Stimulated activated CD4-positive, alpha-beta T cell treated with anti-CD3 and anti-CD28 coated beads, Interleukin-12 subunit alpha, Interleukin-12 subunit beta, amount 100 ng/mL, for 24 hours (primary cell): ENCODE measurements around the gene TEKT1.
"Not testable (repeated sequence)": the region's sequence is repeated elsewhere in the genome, so short reads cannot be mapped to it uniquely, and the experiment has no call there.

Experiments
- DNase-seq, 2 experiments: peaks; one replicate each; pipeline ENCODE4 v3.0.0-alpha.2; 2020; ENCODE audit warnings: low read depth in 2 of 2

Gene TEKT1

DNA sequence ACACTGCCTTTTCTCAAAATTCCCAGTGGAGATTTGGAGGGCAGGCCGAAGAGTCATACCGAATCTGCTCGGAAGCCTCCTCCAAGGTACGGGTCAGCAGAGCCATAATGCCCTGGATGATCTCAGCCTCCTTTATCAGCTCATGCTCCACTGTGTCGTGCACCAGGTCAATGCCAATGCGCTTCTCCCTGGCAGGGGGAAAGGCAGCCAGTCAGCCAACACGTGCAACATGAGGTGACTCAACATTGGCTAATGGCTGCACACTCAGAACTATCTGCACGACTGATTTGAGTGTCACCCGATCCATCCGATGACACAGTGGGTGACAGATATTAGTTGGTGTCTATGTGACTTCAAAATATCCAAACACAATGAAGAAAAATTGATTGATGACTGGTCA is 15.8 kb downstream of the TEKT1 start:
- DNase-seq = no peak

DNA sequence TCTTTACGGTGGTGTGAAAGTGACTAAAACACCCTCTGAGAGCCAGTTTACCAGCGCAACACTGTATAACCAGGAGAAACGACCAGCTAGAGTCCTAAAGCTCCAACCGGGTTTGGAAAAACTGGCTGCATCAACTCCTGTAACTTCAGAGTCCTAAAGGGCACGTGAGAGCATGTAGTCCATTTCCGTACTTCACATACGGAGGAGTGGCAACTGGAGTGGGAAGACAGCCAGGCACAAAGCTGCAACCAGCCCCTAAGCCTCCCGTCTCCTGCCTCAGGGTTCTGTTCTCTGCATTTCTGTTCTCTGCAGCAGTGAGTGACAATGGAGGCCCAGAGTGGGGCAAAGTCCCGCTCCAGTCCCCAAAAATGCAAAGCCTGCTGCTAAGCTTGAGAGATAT is 19.2 kb downstream of the TEKT1 start:
- no peak for DNase-seq

DNA sequence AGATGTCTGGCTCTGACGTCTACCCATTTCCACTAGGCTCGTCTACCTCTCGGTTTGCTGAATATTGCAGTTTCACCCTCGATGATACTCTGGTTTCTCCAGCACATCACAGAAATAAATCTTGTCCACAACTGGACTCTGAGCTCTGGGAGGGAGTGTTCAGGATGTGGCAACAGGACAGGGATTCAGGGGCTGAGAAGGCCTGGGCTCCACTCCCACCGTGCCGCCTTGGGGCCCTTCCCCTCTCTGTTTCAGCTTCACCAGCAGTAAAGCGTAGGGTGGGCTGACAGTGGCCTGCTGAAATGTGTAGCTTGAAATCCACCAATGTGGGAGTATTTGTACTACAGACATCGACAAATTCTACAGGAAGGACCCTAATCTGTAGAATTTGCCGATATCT is 20.0 kb downstream of the TEKT1 start:
- no peak for DNase-seq

- DNase-seq = peak in 1 of 2 experiments; percentile 17
Measured at GRCh38 chr17:6800422-6801027, 31.0 kb downstream of the TEKT1 start.

GRCh38 chr17:6799738-6800137 is 31.8 kb downstream of the TEKT1 start:
- no peak for DNase-seq

DNA sequence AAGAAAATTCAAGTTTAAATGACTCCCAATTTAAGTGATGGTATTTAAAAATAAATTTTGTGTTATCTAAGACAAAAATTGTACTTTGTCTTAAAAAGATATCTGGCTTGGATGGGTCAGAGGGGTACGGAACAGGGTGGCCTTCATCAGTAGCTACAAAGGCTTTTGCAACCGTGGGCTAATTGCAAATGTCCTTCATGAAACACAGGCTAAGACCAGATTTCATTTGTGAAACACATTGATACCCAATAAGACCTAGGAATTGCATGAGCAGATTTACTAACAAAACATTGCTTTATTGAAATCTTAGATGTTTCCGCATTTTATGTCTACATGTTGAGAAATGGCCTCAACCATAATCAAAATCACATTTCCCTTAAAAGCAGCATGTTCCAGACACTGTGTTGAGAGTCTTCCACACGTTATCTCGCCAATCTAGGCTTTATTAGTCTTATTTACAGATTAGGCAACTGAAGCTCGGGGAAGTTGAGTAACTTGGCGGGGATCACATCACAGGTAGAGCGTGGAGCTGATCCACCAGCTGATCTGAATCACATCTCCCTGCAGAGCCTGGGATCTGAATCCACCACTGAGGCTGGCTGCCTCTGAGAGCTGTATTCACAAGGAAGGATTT is 33.7 kb downstream of the TEKT1 start:
- no peak for DNase-seq

- DNase-seq = no peak
Measured at GRCh38 chr17:6796887-6797490, 34.5 kb downstream of the TEKT1 start.

GRCh38 chr17:6796017-6796886 is 35.3 kb downstream of the TEKT1 start:
- DNase-seq = no peak

GRCh38 chr17:6793748-6794493 is 37.6 kb downstream of the TEKT1 start:
- DNase-seq = no peak

DNA sequence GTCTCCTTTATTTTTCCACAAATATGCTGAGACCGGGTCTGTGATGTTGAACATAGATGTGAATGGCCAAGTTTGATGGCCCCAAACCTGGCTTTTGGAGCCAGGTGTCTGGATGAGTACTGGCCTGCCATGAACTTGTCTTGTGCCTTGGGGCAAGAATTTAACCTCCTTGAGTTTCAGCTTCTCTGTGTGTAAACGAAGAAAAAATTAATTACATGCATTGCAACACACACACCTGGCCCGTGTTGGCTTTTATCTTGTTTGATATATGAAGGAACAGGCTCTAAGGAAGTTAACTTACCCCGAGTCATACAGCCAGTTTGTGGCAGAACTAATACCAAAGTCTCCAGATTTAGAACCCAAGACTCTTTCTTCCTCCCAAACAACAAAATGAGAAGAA is 42.4 kb downstream of the TEKT1 start:
- no peak for DNase-seq

- DNase-seq = no peak
Measured at GRCh38 chr17:6787081-6787693, 44.3 kb downstream of the TEKT1 start.

GRCh38 chr17:6786618-6787017 is 44.9 kb downstream of the TEKT1 start:
- DNase-seq = no peak

GRCh38 chr17:6782244-6782643 is 49.3 kb downstream of the TEKT1 start:
- no peak for DNase-seq

- DNase-seq = no peak
Measured at GRCh38 chr17:6780886-6781285, 50.6 kb downstream of the TEKT1 start.

- no peak for DNase-seq
Measured at GRCh38 chr17:6780001-6780400, 51.5 kb downstream of the TEKT1 start.

DNA sequence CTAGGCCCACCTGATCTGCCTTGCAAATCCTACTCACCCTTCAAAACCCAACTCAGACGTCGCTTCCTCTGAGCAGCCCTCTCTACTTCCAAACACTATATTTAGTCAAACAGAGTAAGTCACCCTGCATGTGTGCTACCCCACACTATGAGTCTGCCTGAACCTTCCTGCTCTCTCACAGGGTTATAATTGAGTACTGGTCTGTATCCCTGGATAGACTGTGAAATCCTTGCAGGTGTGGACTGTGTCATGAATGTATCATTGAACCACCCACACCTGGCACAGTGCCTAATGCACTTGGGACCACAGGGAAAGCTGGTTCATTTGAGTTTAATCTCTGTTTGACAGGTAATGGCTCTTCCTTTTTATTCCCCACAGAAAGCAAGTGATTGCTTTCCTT is 52.1 kb downstream of the TEKT1 start:
- DNase-seq = no peak

- no peak for DNase-seq
Measured at GRCh38 chr17:6775871-6776405, 55.6 kb downstream of the TEKT1 start, which contains the start of gene FBXO39. TSS of gene FBXO39 (plus strand) at chr17:6776215. CDS start at chr17:6779869, 3,654 bp downstream.

- DNase-seq = not testable (repeated sequence)
Measured at GRCh38 chr17:6774906-6775305, 56.6 kb downstream of the TEKT1 start.

DNA sequence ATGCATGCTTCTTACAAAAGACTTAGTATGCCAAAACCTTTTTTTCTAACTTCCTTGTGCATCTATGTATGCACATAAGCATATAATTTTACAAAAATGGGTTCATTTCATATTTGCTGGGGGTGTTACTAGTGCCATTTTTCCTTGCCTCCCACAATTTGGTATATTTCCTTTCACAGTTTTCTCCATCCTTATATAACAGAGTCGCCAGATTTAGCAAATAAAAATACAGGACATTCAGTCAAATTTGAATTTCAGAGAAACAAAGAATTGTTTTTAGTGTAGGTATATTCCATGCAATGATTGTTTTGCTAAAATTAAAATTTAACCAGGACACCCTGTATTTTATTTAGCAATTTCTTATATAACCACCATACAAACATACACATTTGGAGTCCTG is 59.5 kb downstream of the TEKT1 start:
- DNase-seq = no peak

GRCh38 chr17:6768447-6768846 is 63.1 kb downstream of the TEKT1 start:
- no peak for DNase-seq

DNA sequence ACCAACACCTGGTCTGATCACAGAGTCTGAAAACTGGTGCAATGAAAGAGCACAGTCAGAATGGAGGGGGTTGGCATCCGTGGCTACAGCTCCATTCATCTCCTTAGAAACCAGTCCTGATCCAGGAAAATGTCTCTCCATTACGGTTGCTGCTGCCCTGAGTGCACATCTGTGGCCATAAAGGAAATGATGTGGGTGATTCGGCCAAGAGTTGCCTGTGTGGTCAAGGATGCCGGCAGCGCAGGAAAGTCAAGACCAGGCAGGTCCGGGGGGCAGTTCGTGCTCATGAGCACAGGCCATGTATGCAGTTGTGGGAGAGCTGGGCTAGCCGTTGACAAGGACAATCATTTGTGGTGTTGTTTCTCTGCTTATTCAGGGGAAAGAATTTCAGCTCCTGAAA is 69.8 kb downstream of the TEKT1 start:
- DNase-seq = no peak
